K562 (cell line): ENCODE data around the gene MPHOSPH10.

Experiments used
- POLR2AphosphoS5 ChIP-seq: IDR thresholded peaks from 2 replicates; pipeline ENCODE4 v1.6.1; 2011; ENCODE audit warnings: mild to moderate bottlenecking, low read depth, low read length, moderate library complexity; ENCODE audit not compliant: control insufficient read depth, insufficient read depth
- TF ChIP-seq, protein P1 (sequence below), 3 experiments: IDR thresholded peaks in 2 of 3; conservative IDR thresholded peaks in 1 of 3; 2 replicates each; pipeline ENCODE4 v1.5.1; 2011 to 2012; ENCODE audit warnings: low read length in 3 of 3, mild to moderate bottlenecking in 3 of 3, control low read depth in 2 of 3, improper control_type of control experiment in 1 of 3, inconsistent platforms in 1 of 3, low read depth in 1 of 3, mixed read lengths in 1 of 3, moderate library complexity in 1 of 3; ENCODE audit not compliant: insufficient read depth in 2 of 3

DNA sequence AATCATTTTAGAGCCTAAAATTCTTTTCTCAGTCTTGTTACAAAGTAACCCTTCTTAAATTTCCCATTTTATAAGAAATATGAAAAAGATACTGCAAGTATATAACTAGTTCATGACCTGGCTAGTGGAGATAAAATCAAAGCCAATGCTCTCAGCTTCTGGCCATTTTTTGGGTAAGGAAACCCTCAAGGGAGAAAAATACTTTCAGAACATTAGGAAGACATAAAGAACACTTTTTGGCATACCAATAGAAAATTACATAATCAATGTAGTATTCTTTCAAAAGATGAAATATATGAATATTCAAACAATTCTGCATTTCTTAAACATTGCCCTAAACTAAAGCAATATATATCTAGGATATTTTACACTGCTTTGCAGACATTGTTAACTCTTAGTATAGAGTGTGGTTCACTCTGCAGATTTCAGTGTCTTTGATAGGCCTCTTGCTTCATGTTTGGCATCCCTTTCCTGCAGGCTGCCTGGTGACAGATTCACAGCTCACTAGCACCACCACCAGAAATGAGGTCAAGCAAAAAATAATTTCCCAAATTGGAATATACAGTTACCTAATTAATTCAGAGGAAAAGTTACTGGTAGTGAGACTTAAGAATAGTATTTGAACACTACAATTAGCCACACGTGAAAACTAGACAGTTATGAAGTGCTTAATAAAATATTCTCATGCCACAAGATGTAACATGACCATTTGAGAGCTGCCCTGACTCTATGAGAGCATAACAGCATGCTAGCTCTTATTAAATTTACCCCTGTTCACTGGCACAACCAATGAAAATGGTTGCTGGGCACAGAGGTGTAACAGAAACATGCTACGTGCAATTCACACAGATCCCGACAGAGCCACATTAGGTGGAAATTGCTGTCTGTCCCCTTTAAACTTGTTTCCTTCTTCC lies 60.5 kb downstream of the MPHOSPH10 start:
- TF ChIP-seq POLR2AphosphoS5, result no peak
- TF ChIP-seq, protein P1, sequence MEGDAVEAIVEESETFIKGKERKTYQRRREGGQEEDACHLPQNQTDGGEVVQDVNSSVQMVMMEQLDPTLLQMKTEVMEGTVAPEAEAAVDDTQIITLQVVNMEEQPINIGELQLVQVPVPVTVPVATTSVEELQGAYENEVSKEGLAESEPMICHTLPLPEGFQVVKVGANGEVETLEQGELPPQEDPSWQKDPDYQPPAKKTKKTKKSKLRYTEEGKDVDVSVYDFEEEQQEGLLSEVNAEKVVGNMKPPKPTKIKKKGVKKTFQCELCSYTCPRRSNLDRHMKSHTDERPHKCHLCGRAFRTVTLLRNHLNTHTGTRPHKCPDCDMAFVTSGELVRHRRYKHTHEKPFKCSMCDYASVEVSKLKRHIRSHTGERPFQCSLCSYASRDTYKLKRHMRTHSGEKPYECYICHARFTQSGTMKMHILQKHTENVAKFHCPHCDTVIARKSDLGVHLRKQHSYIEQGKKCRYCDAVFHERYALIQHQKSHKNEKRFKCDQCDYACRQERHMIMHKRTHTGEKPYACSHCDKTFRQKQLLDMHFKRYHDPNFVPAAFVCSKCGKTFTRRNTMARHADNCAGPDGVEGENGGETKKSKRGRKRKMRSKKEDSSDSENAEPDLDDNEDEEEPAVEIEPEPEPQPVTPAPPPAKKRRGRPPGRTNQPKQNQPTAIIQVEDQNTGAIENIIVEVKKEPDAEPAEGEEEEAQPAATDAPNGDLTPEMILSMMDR (IDR thresholded peaks at IDR 0.05 in 2 of 3, conservative IDR thresholded peaks at IDR 0.05 in 1 of 3; ENCODE audit: insufficient read depth in 2 of 3, low read depth in 1 of 3, low read length in 3 of 3), result peak; percentile 24 to 48 (median 33); a peak in 3 of 6 replicates
